GM21367 (cell line): Measurements from ENCODE around the gene SNRPE.

ENCODE experiments used
- ATAC-seq: cut with Tn5 transposase; IDR thresholded peaks from one replicate; pipeline ENCODE4 v1.9.1; 2021; ENCODE audit not compliant: unreplicated experiment

Gene SNRPE

DNA sequence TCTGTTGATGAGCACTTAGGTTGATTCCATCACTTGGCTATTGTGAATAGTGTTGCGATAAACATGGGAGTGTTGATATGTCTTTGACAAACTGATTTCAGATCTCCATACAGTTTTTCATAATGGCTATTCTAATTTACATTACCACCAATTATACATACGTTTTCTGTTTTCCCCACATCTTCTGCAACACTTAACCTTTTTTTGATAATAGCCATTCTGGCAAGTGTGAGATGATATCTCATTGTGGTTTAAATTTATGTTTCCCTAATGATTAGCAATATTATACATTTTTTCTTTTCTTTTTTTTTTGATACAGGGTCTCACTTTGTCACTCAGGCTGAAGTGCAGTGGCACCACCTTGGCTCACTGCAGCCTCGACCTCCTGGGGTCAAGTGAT lies 17.0 kb downstream of the SNRPE start:
- ATAC-seq = no peak

DNA sequence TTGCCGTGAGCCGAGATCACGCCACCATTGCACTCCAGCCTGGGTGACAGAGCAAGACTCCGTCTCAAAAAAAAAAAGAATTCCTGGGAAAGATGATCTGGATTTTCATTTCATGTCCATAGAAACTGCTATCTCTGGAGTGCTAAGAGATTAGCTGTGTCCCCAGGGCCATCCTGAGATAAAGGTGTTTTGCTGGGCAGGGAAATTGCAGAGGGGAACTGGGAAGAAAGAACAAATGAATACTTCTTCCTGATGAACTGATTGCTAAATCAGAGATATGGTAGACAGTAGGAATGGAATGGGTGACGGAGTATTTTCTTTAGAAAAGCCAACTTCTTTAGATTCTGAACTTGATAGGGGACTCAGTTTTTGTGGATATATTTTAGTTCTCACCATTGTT lies 19.2 kb downstream of the SNRPE start:
- ATAC-seq = no peak

DNA sequence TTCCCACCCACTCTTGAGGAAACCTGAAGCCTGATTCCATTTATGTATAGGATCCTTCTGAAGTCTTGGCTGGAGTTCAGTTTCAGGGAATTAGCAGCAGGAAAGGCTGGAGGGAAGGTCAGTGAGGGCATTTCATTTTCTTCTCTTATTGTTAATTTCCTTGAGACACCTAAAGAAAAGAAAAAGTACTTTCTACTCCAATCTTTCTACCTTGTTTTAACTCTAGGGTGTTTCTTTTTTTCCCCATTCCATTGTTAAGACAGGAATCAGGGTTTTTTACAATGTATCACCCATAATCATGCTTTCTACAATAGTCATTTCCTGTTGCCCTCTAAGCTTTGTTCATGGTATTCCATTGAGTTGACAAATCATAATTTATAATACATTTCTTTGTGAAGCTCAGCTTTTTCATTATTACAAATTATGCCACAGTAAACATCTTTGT lies 27.4 kb downstream of the SNRPE start:
- no peak for ATAC-seq

DNA sequence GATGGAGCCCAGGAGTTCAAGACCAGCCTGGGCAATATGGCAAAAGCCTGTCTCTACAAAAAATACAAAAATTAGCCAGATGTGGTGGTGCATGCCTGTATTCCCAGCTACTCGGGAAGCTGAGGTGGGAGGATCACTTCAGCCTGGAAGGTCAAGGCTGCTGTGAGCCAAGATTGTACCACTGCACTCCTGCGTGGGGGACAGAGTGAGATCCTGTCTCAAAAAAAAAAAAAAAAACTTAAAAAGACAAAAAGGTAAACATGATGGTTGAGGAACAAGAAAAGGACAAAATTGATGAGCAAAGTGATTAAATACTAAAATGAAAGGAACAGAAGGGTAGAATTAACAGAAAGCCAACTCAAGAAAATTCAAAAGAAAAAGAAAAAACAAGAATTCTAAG lies 30.6 kb downstream of the SNRPE start:
- ATAC-seq = no peak

DNA sequence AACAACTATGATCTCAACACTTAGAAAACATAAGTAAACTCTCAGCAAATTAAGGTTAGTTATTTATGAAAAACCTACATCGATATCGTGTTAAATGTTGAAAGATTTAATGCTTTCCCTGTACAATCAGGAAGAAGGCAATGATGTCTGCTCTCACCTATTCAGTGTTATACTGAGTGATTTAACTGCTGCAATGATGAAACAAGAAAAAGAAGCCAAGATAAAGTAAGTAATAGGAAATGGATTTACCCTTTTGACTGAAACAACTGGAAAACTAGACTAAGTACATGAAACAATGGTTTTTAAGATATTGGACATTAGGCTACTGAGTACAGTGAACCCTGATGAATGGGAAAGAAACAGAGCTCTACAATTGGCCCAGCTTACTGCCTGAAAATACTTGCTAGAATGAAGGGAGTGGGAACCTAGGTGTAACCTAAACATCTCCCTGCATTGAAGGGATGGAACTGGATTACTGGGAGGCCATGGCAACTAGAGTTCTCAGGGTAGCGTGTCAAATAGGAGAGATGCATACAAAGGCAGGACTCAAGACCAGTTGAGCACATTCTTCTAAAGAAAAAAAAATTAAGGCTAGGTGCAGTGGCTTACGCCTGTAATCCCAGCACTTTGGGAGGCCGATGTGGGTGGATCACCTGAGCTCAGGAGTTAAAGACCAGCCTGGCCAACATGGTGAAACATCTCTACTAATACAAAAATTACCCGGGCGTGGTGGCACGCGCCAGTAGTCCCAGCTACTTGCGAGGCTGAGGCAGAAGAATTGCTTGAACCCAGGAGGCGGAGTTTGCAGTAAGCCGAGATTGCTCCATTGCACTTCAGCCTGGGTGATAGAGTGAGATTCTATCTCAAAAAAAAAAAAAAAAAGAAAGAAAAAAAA lies 37.3 kb downstream of the SNRPE start:
- no peak for ATAC-seq

DNA sequence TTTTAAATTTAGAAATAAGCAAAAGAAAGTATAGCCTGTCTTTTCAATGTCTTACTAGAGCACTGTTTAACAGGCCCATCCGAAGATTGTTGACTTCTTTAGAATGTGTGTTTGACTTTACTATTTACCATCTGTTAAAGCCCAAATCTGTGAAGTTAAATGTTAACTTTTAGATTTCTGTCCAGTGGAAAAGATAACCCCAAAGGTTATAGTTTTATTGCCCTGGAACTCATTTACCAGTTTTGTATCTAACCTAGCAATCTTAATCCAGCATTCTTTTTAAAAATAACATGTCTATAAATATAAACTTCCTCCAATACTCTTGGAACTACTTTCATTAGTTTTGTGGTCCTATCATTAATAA lies 37.9 kb downstream of the SNRPE start:
- no peak for ATAC-seq

DNA sequence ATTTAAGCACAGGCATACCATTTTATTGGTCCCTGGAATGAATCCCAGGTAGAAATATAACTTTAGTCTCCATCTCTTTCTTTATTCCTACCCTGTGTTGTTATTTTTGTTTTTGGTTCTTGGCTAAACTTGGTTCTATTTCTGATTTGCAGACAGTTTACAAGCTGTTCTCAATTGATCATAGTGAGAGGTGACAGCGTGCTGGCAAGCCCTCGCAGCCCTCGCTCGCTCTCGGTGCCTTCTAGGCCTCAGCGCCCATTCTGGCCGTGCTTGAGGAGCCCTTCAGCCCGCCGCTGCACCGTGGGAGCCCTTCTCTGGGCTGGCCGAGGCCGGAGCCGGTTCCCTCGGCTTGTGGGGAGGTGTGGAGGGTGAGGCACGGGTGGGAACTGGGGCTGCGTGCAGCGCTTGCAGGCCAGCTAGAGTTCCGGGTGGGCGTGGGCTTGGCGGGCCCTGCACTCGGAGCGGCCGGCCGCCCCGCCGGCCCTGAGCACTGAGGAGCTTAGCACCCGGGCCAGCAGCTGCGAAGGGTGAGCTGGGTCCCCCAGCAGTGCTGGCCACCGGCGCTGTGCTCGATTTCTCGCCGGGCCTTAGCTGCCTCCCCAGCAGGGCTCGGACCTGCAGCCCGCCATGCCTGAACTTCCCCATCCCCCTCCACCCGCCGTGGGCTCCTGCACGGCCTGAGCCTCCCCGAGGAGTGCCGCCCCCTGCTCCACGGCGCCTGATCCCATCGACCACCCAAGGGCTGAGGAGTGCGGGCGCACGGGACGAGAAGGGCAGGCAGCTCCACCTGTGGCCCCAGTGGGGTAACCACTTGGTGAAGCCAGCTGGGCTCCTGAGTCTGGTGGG lies 38.7 kb downstream of the SNRPE start:
- ATAC-seq = no peak

DNA sequence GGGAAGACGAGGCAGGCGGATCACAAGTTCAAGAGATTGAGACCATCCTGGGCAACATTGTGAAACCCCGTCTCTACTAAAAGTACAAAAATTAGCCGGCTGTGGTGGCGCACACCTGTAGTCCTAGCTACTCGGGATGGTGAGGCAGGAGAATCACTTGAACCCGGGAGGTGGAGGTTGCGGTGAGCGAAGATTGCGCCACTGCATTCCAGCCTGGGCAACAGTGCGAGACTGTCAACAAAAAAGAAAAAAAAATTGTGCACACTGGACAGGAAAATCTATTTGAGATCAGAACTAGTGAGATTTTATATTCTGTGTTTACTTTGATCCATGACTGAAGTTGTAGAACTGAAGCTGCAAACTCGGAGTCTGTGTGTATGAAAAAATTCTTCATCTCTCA lies 40.2 kb downstream of the SNRPE start:
- ATAC-seq = no peak

DNA sequence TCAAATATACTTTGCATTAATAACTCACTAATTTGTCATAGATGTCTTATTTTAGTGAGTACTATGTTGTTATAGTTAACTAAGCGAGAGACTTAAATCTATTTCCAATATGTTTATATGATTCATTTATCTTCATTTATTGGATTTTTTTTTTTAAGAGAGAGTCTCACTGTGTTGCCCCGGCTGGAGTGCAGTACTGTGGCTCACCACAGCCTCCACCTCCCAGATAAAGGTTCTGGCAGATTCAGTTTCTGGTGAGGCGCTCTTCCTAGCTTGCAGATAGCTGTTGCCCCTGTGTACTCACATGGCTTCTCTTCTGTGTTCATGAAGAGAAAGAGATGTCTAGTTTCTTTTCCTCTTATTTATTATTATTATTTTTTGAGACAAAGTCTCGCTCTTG lies 43.9 kb downstream of the SNRPE start:
- ATAC-seq = no peak

DNA sequence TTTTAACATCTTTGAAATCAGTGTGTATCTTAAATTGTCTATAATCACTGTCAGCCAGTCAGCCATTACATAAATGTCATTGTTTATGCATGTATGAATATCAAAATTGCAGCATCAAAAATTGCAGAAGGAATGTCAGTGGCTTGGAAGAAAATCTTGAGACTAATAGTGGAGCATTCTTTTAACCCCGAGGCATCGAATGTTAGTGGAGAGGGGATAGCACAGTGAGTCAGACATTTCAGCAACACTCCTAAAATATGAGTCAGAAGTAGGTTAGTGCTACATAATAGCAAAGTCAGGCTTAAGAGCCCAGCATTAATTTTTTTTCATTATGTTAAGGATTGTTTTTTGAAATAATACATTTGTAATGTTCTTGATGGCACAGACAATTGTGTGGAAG lies 45.5 kb downstream of the SNRPE start:
- no peak for ATAC-seq

DNA sequence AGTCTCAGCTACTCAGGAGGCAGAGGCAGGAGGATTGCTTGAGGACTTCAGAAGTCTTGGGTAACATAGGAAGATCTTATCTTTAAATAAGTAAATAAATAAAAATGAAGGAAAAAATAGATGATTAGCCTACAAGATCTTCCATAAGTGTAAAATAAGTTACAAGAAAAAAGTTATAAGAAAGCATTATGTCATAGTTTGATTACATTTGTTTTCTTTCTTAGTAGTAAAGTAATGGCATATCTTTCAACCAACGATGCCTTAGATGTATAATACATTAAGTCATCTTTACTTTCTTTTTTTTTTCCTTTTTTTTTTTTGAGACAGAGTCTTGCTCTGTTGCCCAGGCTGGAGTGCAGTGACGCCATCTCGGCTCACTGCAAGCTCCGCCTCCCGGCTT lies 46.5 kb downstream of the SNRPE start:
- no peak for ATAC-seq

DNA sequence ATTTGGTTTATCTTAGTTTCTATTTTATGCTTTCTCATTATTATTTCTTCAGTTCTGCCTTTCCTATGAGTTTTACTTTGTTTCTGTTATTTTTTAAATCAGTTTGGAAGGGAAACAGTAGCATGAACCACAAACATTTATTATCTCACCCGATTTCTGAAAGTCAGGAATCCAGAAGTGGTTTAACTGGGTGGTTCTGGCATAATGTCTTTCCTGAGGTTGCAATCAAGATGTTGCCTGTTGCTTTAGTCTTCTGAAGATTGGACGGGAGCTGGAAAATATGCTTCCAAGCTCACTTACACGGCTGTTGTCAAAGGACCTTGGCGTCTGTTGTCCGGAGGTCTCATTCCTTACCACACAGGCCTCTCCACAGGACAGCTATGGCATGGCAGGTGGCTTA lies 50.4 kb downstream of the SNRPE start:
- ATAC-seq = no peak

DNA sequence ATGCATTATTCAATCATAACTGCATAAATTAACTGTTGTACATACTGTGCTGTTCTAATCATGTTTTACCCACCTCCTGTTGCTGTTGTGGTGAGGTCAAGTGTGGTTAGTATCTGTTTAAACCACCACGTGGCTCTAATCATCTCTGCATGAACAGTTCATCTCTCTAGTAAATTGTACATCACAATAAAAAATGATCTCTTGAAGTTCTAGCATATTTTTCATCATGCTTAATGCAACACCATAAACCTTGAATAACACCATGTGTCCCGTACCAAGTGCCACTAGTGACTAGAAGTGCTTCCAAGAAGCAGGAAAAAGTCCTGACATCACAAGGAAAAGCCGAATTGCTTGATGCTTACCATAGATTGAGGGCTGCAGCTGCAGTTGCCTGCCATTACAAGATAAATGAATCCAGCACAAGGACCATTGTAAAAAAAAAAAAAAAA lies 51.7 kb downstream of the SNRPE start:
- ATAC-seq = no peak

DNA sequence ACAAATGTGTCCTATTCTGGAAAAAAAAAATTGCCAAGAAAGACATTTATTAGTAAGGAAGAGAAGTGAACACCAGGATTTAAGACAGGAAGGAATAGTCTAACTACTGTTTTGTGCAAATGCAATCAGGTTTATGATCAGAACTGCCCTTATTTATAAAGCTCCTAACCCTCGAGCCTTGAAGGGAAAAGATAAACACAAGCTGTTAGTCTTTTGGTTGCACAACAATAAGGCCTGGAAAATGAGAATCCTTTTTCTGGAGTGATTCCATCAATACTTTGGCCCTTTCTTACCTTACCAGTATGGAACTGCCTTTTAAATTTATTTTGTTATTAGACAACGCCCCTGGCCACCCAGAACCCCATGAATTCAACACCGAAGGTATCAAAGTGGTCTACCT lies 52.9 kb downstream of the SNRPE start:
- ATAC-seq = no peak

DNA sequence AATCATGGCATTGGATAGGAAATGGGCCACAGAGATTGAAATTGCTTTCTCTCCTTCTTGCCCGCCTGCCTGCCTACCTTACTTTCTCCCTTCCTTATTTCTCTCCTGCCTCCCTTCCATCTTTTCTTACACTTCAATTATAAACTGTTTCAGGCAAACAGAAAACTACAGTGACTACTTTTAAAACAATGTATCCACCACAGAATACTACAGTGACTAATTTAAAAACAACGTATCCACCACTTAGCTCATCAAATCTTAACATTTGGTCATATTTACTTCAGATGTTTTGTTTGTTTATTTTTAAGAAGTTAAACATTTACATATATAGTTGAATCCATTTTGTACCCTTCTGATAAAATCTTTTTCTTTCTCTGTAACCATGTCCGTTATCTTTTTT lies 54.4 kb downstream of the SNRPE start:
- ATAC-seq = no peak

DNA sequence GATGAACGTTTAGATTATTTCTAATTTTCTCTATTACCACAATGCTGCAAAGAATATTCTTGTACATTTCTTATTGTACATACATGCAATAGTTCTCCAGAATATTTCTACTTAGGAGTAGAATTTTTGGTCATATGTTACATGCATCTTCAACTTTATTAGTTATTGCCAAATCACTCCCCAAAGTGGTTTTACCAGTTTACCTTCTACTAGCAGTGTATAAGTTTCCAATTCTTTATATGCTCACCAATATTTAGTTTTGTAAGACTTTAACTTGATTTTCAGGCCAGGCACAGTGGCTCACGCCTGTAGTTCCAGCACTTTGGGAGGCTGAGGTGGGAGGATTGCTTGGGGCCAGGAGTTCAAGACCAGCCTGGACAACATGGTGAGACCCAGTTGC lies 55.4 kb downstream of the SNRPE start:
- ATAC-seq = no peak
